ENCODE results near the gene HABP4.
"Not testable (repeated sequence)": the region's sequence is repeated elsewhere in the genome, so short reads cannot be mapped to it uniquely, and the experiment has no call there.

HABP4 gene

DNA sequence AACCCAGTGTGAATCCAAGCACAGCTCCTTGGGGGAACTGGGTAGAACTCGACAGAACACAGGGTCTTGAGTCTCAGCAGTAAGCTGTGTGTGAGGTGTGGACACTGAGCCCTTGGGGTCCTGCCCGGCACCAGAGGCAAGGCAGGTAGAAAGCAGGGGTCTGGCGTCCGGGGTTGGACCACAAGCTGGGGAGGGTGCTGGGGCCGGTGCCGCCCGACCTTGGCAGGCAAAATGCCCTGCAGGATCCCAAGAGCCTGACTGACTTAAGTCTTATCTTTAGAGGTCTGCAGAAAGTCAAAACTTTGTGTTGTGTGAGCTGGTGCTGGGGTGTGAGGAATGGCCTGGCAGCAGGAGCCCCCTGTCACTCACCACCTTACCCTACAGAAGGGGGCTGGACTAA, 49.3 kb downstream of the HABP4 start:
- no peak for DNase-seq (ENCODE audit: low spot score)

DNA sequence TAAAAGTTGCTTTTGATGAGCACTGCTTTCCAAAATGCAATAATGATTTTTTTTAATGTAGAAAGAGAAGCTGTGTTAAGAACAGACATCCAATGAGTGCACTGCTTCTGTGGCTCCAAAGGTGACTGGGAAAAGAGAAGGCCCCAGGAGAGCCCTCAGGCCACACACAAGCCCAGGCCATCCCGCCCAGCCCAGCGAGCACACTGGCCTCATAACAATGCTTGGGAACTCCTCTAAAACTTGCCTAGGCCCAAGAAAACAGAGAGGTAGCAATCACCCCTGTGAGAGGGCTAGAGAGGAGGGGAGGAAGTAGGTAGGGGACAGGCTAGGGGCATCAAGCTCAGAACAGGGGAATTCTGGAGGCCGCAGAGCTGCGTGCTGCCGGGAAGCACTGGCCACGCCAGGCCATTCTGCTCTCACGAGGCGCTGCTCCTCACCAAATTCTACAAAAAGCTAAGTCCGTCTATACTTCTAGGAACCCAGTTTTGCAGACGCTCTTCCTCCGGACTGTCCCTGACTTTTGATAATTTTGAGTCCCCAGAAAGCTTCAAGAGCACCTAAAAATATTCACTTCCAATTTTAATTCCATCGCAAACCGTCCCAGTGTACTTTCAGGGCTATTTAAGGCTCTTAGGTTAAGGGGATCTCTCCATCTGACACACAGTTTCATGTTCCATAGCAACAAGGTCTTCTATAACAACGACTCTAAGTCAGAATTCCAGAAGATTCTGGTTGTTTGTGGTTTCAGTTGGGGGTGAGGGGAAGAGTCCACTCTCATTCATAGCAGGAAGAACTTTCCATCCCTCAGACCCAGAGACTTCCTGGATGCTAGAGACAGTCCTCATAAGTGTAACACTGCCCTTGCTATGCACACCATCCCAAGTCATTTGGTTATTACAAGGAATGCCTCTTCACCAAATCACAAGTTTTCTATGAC, 51.0 kb downstream of the HABP4 start:
- DNase-seq (ENCODE audit: low spot score): no peak

DNA sequence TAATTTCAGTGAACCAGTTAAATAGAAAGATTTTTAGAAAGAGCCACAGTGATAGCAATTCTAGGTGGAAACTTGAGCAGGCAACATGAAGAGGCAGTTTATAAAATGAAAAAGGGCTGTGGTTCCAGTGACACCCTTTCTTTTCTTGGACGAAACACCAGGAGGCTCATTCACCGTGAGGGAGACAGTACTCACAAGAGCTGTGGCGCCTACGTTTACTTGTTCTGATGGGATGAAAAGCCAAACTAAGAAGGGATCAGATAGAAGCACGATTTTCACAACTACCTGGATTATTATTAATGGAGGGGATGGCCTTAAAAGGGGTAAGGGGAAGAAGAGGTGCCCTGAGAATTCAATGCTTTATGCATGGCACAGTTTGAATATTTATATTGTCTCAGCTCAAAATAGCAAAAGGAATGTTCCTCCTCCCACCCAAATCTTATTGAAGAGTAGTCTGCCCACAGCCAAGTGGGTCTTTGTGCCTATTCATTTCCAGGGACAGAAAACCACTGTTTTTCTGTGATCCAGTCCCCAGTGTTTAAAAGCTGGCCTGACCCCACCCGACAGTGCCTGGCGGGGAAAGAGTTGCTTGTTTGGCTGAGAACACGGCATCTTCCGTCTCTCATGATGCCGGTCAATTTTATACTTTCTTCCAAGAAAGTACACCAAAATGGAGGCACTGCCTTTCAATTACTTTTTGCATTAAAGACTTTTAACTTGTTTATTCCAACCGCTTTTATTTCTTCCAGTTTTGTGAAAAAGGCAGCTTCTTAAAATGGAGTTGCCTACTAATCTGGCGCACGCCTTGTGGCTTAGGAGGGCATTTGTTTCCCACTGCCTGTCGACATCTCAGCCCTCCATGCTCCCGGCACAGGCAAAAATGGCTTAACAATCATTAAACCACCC, 51.9 kb downstream of the HABP4 start:
- DNase-seq (ENCODE audit: low spot score): peak; percentile 83

DNA sequence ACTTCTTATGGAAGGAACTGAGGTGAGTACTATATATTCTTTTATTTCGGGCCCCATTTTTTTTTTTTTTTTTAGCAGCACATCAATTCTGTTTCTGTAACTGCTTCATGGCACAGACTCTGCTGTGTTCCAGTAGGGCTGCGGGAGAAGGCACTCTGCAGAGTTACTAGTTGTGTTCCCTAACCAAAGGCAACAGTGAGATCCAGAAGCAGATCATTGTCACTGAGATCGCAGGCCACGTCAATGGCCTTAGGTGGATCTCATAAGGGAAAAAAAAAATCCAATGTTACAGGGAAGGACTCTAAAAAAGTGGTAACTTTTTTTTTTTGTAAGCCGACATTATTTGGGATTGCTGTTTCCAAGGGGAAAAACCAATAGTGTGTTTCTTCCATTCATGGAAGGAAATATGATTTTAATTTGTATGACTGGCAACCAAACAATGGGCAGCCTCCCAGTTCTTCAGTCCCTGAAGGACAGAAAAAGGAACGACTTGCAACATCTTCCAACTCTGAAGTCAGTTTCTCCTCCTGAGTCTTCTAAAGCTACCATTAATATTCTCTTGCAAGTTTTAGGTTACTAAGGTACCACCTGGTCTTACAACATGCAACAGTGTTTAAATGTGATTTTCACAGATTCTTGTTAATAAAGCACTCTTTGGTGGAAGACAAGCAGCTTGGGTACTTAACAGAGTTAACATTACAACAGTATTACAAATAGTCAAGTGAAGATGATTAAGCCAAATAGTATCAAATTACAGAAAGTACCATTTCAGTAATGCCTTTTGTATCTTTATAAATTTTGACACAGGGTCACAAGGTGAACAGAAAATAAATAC, 52.8 kb downstream of the HABP4 start:
- DNase-seq (ENCODE audit: low spot score): no peak

DNA sequence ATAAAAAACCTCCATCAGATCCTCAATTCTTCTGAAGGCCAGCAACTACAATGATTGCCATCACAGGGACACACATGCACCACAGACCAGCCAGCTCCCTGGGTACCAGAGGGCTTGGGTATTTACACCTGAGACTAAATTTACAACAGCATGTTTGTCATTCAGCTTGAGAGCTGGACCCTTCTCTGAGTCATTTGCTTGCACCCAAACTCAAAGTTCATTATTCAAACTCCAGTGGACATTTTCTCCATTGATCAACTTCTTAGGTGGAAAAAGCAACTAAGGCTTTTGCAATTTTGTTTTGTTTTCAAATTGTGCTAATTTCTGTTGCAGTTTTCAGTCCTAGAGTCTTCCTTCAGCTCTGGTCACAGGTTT, 53.4 kb downstream of the HABP4 start:
- DNase-seq (ENCODE audit: low spot score): not testable (repeated sequence)

DNA sequence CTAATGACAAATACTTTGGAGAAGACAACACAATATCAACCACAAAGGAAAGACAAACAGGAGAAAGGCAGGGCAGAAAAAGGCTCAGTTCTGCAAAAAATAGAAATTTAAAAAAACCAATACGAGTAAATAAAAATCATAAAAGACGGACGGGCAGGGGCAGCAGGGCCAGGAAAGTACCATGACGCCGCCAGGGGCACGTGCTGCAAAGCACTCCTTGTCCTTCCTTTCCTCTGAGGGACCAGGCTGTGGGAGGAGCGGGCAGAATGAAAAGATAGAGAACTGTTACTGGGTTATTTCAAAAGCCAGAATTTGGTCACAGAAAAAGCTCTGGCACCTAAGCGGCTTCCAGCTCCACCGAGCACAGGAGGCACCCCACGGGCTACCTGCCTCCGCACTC, 53.9 kb downstream of the HABP4 start:
- no peak for DNase-seq (ENCODE audit: low spot score)

DNA sequence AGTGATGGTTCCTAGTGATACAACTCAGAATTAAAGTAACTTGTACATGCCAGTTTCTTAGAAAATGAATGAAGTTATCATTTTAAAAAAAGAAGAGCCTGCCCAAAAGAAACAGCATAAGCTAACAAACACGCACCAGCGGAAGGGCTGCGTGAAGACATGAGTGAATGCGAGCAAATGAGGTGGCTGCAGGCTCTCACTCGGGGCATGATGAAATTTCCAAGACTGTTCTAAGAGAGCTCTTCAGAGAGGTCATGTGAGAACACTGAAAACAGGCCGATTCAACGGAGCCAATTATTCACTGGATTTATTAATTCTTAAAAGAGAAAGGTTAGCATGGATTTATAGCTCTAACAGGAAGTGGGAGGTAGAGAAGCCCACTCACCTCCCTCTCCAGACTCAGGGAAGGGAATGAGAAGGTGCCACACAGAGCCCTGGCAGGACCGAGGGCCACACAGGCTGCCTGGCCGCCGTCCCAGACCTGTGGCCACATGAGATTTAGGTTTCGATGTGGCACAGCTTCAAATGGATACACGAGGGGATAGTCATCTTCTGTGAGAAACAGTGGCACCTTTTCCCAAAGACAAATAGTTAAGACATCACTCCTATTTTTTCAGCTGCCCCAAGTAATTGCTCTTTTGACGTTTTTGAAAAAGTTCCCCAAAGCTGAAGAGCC, 55.5 kb downstream of the HABP4 start:
- DNase-seq (ENCODE audit: low spot score): no peak

DNA sequence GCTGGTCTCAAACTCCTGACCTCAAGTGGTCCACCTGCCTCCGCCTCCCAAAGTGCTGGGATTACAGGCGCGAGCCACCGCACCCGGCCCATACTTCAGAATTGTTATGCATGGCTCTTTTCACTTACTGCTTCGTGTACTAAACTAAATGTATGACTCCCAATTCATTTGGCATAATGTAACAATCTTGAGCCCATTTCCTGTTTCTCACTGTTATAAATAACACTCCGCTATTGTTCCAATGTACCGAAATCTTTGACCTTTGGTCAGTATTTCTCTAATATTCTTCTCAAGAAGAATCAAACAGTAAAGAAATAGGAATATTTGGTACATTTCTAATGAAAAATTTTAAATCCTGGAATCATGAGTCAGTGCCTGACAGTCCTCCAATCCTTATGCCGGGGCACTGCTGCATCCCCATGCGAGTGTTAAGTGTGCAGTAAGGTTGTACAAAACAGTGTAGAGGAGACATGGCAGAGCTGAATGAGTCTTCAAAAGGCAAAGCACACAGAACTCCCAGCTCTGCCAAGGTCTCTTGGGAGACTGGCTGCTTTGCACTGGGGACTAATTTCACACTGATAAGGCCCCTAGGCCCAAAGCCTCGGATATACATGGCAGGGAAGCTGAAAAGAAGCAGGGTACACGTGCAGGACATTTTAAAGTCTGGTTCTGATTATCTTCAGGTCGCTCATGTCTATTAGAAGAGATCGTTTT, 58.4 kb downstream of the HABP4 start:
- no peak for DNase-seq (ENCODE audit: low spot score)

DNA sequence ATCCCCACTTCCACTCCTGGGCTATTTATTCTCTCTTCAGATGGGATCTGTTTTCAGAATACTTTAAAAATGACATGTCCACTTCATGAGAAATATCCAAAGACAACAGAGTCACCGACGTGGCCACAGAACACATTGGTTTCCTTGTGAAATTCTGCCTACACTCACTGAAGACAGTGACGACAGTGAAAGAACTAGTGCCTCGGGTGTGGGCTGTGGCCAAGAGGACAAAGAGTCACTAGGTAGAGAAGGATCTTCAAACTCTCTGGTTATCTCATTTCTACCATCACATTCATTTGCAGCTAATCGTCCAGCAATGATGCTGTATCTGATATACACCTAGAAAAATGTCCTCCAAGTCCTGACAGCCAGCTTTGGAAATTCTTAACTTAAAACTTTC, 59.1 kb downstream of the HABP4 start:
- no peak for DNase-seq (ENCODE audit: low spot score)

DNA sequence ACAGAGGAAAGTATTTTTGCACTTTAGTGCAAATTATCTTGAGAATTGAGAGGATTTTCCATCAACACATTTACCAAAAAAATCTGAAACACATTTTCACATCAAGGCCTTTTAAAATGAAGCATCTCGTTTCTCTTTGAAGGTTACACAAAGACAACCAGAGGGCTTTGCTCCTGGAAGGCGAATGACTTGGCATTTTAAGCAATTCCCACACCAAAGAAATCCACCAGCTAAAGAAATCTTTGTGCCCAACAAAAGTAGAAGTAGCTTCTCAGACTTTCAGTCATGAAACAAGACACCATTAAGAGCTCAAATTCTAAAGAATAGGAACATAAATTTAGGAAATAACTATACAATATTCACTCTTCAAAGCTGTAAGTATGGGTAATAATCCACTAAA, 59.9 kb downstream of the HABP4 start:
- DNase-seq (ENCODE audit: low spot score): no peak

DNA sequence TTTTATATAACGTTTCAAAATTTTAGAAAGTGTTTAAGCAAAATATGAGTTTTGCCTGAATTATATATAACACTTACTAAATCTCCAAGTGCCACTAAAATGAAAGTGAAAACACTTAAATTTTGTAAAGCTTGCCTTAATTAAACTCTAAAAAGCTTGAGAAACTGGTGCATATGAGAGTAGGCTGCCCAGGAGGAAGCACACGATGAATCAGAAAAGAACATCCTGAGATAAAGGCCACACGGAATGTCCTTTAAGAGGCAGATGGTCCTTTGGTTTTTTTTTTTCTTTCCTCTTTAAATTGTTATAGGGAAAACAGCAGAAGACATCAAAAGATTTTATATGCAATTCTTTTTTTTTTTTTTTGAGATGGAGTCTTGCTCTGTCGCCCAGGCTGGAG, 60.3 kb downstream of the HABP4 start:
- no peak for DNase-seq (ENCODE audit: low spot score)

DNA sequence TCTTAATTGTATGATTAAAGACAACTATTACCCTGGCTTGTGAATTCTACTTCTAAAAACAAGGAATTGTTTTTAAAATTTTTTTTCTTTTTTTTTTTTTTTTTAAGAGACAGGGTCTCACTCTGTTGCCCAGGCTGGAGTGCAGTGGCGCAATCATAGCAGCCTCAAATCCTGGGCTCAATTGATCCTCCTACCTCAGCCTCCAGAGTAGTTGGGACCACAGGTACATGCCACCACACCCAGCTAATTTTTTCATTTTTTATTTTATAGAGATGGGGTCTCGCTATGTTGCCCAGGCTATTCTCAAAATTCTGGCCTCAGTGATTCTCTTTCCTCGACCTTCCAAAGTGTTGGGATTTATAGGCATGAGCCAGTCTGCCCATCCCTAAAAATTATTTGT, 62.3 kb downstream of the HABP4 start:
- no peak for DNase-seq (ENCODE audit: low spot score)

DNA sequence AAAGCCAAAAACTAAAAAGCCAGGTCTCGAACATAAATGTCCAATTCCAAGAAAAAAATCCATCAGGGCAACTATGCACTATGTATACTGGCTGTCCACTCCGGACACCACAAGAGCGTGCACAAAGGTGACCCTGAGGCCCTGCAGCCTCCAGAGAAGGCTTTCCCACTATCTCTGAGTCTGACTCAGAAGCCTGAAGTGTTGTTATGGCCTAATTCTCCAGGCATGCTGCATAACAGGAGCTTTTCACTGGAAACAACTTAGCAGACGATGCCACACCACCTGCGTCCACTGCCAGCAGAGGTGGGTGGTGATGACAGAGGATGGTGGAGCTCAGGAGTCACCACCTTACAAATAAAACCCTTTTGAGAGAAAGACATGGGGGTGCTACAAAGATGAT, 63.7 kb downstream of the HABP4 start:
- no peak for DNase-seq (ENCODE audit: low spot score)

DNA sequence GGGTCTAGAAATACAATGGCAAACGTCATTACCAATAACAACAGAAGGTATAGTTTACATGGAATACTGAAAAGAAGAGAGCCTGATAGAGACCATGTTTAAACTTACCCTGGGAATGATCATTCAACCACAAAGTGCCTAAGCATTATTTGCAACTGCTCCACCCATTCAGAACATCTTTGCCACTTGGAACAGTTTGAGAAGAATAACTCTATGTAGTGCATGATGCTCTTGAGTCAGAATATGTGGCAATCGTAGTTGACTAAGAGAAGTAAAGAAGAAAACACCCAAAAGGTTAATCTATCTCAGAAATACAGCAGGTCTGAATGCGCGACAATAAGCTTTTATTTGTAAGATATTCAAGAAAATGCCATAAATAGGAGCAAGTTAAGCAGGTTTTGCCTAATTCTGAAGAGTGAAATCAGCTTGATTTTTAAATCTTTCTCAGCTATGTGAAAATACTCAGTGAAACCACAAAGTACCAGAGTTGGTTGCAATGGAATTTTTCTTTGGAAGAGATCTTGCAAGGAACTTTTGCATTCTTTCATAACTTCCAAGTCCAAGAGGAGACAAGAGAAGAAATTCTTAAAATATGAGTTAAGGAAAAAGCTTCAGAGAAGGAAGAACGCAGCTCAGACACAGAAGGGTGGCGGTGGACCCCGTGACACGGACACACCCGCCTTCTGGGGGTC, 64.3 kb downstream of the HABP4 start:
- DNase-seq (ENCODE audit: low spot score): no peak

DNA sequence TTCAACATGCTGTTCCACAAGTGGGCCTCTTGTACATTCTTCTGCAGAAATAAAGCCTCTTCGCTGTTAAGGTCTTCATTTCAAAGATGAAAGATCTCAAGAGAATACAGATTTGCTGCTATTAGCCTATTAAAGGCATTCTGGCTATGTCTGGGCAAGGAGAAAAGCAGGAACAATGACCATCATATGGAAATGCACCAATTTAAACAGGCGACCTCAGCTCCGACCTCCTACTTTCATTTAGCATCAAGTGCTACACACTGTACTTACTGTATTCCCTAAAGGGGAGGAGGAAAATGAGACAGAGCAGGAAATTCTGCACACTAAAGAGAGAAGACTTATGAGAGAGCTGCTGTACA, 64.8 kb downstream of the HABP4 start:
- no peak for DNase-seq (ENCODE audit: low spot score)

DNA sequence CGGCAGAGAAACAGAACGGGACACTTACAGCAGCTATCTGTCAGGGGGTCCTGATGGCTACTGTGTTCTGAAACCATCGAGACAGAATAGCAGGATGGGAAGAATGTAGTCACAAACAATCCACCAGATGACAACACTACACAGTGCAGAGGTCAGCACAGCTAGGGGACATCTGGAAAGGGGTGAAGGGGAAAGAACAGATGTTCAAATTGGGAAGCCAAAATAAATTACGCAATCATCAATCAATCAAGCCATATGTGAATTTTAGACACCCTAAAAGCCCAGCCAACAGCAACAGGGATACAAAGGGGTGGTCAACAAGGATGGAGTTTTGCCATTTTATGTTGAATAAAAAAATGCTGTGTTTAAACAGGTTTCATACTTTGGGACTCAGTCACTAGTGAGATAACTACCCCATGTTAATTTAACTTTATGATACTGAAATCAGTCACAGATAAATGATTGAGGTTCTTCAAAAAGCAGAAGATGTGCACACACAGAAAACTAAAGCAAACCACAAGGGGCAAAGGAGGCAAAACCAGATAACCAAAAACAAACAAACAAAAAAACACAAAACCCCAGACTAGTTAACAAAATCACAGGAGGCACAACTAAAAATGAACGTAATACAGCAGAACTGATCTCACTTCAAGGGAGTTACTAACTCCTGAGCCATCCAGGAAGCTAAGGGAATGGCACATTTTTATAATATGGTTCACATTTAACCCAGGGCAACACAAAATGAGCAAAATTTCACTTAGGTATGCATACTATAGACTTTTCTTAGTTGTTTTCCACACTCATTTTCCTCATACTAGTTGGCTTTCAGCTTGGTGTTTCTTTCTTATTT, 65.9 kb downstream of the HABP4 start:
- DNase-seq (ENCODE audit: low spot score): no peak

DNA sequence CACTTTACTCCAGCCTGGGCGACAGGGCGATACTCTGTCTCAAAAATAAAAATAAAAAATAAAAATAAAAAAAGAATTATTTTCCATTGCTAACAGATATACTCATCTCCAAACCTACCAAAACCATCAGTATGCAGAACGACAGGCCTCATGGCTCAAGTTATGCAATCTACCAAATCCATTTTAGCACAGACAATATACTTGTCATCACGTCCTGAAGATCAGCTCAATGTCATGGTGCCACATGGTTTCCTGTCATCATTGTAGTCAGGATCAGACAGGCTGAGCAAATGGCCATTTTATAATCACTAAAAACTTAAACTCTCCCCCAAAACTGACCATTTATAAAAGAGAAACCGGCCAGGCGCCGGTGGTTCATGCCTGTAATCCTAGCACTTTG, 69.1 kb downstream of the HABP4 start:
- no peak for DNase-seq (ENCODE audit: low spot score)

DNA sequence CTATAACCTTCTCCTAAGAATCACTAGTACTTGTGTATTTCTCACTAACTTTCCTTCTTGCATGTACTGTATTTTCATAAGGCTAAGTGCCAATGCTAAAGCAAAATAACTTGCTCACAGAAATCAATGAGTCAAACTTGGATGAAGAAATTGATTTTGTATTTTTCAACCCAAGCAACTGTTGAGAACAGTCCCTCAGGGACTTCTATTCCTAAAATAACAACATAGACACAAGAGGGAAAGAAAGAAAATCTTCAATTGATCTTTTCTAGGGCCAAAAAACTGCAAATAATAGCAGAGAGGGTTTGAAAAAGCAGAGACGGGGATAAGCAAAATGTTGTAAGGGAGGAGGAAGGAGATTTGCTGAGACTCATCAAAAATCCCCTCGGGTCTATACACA, 69.8 kb downstream of the HABP4 start:
- DNase-seq (ENCODE audit: low spot score): no peak

DNA sequence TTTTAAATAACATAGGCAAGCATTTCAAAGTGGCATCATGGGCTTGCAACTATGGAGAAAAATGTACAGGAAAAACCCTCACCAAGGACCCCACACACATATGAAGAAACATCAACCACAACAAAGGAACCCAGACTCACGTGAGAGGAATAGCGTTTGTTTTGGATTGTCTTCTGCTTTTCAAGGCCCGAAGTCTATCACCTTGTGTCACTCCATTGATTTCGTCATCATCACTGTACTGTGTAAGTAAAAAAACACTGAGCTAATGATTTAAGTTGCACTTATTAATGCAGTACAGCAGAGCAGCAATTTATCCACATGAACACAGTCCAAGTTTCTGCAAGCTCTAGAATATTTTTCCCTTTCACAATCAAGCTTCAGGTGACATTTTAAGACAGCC, 72.4 kb downstream of the HABP4 start:
- DNase-seq (ENCODE audit: low spot score): no peak

DNA sequence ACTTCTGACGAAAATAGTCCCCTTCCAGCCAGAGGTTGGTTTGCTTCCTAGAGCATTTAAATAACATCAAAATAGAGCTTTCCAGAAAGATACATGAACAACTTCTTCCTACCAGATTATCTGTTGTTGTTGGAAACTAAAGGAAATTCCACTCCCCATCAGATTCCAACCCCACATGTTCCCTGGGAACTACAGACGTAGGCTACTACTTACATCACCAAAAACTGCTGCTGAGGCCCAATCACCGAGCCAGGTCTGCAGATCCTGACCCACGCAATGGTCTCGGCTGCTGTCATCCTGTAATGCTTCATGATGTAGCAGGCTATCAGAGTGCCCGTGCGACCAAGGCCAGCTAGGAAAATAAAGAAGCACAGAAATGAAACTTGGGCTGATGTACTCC, 73.4 kb downstream of the HABP4 start:
- no peak for DNase-seq (ENCODE audit: low spot score)
